Activated T-cell treated with anti-CD3 and anti-CD28 coated beads, Interleukin-2, amount 50 U/mL, for 1 hour (primary cell): ENCODE measurements around the gene LARP4B.

Source experiments
- DNase-seq: peaks from one replicate; pipeline ENCODE4 v3.0.0-alpha.2; 2020

Gene LARP4B

DNA sequence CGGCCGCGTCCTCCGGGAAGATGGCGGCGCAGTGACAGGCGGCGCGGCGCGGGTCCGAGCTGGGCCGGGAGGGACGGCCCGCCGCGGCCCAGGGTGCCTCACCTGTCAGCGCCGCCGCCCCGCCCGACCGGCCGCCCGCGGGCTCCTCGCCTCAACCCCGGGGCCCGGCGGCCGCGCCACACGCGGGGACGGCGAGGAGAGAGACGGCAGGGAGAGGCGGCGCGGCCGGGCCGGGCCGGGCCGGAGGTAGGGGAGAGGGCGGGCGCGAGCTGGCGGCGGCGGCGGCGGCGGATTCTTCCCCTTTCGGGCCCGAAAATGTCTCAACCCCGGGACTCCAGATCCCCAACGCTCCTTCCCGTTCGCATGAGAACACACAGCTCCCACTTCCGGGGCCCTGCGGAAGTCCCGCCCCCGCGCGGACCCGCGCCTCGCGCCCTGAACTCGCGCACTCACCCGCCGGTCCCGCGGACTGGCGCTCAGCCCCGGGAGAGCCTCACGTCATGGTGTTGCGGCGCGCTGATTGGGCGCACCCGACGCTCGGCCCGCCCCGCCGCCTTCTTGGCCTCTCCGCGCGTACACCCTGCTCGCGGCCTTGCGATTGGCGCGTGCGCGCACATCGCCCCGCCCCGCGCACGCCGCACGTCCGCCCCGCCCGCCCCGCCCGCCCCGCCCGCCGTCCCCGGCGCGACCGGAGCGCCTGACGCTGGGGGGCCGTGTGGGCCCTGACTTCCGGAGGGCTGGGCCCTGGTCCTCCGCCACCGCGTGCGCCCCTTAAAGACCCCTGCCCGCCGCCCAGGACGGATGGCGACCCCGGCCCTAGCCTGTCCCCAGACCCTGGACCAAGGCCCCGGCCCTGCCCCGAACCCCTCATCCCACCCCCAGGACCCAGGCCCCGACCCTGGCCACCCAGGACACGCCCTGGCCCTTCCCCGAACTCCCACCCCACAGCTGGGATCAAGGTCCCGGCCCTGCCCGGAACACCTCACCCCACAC lies at the start of gene LARP4B:
LARP4B (minus strand) TSS at position 380 of the 993 bp plus-strand sequence. CDS start 45,984 bp downstream, outside the sequence.
- peak; percentile 98 for DNase-seq

DNA sequence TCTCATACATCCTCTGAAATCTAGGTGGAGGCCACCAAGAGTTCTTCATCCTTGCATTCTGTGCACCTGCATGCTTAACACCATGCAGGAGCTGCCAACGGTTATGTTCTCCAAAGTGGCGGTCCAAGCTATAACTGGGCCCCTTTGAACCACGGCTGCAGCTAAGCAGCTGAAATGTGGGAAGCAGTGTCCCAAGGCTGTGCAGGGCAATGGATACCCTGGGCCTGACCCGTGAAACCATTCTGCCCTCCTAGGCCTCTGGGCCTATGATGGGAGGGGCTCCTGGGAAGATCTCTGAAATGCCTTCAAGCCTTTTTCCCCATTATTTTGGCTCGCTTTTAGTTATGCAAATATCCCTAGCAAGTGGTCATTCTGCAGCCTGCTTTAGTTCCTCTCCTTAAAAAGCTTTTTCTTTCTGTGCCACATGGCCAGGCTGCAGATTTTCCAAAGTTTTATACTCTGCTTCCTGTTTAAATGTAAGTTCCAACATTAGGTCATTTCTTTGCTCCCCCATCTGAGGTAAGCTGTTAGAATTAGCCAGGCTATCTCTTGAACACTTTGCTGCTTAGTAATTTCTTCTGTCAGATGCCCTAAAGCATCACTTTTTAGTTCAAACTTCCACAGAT lies 49.1 kb upstream of the LARP4B start:
- DNase-seq: no peak

DNA sequence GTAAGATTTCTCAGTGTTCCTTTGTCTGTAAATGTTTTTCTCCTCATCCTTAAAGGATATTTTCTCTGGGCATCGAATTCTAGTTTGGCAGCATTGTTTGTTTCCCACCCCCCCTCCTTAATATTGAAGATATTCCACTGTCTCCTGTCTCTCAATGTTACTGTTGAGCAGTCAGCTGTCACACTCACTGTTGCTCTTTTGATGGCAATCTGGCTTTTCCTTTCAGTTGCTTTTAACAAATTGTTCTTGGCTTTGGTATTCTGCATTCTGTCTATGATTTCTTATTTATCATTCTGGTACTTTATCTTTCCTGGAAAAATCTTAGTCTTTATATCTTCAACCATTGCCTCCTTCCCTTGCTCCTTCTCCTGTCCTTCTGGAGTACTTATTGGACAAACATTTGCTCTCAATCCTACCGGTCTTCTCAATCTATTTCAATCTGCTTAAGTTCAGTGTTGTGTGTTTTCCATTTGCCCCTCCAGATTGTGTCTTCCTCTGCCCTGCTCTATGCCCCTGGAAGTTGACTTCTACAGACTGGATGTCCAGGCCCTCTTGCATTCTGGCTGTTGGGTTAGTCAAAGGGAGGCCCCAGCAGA lies 47.4 kb upstream of the LARP4B start:
- no peak for DNase-seq

DNA sequence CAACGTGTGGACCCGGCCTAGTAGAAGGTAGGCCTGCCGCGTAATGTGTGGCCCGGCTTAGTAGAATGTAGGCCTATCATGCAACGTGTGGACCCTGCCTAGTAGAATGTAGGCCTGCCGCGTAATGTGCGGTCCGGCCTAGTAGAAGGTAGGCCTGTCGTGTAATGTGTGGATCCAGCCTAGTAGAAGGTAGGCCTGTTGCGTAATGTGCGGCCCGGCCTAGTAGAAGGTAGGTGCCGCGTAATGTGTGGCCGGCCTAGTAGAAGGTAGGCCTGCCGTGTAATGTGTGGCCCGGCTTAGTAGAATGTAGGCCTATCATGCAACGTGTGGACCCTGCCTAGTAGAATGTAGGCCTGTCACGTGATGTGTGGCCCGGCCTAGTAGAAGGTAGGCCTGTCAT lies 44.8 kb upstream of the LARP4B start:
- DNase-seq: no peak

DNA sequence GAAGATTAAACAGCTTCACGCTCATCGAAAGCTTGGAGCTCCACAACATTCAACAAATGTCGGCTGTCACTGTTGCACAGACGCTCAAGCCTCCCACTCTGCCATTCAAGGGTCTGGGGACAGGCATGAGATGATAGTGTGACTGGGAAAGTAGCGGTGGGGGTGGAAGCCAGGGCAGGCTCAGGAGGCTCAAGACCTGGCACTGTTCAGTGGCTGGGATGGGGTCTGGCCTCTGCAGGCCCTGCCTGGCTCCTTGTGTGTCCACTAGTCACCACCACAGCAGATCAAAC lies 43.2 kb upstream of the LARP4B start:
- DNase-seq: no peak

DNA sequence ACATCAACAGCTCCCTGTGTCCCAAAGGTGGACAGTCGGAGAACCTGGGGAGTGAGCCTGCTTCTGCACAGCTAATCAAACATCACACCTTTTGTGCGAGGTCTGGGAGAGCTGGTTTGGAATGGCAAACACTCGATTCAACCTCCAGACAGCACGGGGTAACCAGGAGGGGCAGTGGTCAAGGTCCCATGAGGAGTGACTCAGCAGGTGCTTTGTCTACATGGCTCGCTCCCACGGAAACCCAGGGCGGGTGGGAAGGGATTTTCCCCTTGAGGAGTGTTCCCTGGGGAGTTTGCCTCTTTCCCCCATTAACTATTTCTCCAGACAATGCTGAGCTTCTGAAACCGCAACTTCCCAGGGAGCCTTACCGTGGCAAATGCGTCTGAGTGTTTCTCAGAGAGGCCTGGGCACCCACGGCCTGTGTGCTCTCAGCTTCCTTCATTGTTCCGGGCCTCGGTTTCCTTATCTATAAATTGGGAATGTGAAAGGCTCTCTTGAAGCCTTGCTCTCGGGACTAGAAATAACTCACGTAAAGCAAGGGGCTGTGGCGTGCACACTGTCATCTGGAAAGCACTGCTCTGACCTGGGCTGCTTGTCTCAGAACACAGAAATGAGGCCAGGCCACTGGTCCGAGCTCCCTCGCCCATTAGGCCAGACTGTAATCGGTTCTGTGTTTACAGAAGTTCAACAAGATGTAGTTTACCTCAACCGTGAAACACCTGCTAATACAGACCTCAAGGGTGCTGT lies 42.7 kb upstream of the LARP4B start:
- no peak for DNase-seq

DNA sequence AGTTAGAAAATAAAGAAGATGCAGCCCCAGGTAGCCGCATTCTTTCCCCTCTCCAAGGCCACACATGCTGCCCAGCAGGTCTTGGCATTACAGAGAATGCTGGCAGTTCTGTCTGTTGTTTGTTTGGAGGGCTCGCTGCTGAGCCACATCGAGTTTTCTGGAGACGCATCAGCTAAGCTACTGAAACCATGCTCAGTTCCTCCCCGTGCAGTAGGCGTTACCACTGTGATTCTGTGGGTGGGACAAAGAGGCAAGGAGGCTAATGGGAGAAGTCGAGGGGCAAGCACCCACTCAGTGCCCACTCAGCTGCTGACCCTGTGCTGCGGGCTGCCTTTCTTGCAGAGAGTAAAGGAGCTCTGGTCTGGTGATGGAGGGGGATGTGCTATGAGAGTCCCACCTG lies 41.3 kb upstream of the LARP4B start:
- DNase-seq: no peak

DNA sequence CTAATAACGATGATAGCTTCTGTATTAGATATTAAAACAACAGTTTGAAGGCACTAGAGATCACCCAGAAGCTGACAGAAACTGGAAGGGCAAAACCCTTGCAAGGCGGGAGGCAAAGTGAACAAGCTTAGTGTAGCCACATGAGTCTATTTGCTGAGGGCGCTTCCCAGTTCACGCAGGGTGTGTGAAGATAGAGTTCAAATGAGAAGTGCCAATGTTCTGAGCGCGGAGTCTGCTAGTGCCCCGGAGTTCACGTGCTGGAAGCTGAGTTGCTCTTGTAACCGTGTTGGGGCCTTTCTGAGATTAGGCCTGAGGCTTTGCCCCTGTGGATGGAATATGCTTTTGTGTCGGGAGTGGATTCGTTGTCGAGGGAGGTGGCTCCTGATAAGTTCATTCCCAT lies 40.1 kb upstream of the LARP4B start:
- no peak for DNase-seq

DNA sequence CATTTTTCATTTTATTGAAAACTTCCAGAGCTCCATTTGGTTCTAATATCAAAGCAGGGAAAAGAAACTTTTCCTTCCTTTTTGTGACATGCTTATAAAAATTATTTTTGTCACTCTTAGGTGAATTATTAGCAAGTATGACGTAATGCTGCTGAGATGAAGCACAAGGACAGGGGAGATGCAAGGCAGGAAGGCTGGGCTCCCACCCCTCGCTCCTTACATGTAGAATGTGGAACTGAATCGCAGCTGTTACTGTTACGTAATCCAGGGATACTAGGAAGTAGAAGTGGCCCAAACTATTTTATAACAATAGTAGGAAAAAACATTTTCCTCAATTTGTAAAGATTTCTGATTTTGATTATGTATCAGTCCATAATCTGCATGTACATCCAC lies 39.6 kb upstream of the LARP4B start:
- no peak for DNase-seq

DNA sequence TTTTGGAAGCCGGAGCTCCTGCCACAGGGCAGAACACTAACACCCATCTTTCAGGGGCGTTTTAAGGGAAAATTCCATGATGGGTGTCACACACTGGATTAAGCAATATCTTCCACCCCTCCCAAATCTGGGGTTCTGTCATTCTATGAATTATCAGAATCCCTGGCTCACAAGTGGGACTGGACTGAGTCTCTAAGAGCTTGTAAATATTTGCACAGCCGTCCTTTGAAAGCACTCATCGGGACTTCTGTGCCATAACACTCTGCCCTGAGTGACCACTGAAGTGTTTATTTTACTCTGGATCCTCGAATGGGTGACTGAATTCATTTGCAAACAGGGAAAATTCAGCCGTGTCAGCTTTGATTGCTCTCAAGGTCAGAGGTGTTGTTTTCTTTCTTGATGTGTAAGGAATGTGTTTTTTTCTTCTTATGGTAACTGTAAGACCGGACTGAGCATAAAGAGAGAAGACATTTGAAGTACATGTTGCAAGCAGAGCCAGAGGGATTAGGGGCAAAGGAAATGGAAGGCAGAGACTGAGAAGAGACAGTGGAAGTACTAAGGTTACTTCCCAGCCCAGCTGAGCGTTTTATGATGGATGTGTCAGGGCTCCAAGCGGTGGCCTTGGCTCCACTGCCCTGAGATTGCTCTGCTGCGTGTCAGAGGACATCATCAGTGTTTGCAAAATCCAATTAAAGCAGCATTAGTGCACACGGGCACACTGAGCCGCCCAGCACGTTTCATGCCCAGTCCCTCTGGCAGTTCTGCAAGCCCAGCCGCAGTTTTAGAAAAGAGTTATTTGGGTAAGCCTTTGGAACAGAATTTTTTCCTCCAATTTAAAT lies 39.0 kb upstream of the LARP4B start:
- DNase-seq: no peak

DNA sequence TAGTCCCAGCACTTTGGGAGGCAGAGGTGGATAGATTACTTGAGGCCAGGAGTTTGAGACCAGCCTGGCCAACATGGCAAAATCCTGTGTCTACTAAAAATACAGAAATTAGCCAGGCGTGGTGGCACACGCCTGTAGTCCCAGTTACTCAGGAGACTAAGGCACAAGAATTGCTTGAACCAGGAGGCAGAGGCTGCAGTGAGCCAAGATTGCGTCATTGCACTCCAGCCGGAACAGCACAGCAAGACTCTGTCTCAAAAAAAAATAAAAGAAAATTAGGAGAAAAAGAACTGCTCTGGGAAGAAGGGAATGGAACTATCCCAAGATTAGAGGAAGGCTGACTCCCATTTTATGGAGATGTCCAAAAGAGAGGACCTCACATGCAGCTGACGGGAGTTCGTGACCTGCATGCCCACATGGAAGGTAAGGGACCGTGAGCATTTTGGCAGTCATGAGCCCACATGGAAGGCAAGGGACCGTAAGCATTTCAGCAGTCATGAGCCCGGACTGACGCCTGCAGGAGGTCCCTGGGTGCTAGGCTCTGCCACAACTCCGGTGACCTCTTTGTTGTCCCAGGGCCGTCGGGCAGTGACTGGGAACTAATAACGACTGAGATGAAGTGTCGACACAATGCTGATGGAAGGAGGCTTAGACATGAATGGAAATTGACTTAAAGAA lies 38.1 kb upstream of the LARP4B start:
- no peak for DNase-seq

DNA sequence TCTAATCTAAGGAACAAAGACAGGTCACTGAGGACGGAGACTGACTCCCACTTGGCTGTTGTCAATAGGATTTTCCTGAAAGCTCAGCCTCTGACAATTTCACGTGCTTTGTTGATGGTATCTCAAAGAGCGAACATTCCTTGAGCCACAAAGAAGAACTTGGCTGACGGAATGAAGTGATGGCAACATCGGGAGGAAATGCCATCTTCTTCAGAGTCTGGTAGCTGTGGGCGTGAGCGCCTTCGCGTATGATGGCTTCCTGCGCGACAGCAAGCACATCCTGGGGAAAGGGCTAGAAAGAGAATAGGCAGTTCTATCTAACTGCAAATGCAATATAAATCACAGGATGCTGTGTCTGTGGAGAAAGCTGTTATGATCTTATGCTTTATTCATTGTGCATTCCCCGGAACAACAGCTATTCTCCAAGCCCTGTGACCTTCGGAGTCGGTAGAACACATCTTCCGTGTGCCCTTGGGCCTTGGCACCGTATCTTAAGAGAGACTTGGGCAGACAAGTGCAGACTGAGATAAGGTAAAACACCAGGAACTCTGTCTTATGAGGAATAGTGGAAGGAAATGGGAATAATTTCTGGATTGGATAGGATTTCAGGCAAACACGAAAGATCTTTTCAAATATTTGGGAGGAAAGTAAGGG lies 37.2 kb upstream of the LARP4B start:
- DNase-seq: no peak

DNA sequence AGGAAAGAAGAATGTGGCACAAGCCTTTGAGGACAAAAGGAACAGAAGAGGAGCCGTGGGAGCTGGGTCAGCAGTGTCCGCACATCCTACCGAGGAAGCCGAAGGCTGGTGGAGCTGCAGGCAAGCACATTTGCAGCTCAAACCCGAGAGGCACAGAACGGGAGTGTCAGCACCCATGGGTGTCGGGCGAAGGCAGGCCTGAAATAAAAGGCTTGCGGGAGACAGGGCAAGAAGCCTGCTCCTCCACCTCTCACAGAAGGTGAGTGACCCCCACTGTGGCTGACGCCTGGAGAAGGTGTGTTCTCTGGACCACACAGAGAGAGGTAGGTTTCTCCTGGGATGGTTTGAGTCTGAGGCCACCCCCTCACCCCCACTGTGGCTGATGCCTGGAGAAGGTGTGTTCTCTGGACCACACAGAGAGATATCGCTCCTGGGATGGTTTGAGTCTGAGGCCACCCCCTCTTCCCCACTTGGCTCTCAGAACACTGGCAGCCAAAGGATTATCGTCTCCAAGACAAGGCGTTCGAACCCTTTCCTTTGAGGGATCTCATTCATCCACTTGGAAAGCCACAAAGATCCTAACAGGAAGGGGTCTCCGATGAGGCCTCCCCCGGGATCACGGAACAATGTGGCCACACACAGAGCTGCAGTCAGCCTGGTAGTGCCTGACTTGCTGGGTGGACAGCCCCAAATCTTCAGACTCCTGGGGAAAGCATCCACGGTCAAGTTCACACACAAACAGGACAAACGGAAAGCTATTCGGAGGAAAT lies 35.1 kb upstream of the LARP4B start:
- no peak for DNase-seq

DNA sequence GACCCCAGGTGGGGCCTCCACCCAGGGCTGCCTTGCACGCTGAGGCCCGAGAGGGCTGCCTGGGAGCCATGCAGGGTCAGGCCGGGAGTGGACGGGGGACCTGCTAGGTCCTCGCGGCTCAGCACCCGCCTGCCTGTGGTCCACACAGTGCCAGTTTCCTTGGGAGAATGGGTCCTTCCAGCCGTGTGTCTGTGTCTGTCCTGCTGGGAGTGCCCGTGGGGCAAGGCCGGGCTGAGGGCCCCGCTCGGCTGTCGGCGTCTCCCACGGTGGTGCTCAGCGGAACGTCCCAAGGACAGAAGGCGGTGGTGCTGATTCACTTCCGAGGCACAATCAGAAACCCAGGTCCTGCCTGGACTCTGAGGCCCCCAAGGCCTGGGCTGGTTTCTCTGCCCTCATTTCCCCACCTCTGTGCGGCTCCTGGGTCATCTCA lies 33.5 kb upstream of the LARP4B start:
- no peak for DNase-seq

DNA sequence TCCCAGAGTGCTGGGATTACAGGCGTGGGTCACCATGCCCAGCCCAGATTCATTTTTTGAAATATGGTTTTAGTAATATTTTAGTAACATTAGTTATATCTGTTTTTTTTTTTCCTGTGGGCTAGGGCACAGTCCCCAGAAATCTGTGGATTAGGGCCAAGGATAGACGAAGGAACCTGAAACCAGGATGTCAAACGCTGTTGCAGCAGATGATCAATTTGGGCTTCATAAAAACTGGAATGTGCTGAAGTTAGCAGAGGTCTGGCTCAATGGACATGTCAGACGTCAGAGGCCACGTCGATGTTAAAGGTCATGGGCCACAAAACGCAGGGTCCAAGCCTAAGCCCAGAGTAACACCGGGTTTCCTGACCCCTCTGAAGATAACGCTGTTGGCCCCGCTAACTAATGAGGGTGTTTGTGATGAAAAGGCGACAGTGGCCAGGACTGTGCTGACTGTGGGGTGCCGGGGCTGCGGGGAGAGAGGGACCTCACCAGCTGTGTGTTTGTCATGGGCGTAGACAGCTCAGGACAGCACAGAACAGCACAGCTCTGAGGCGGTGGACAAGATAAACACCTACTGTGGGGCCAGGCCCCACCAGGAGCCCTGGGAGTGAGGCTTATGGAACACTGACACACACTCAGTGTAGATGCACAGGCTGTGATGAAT lies 32.9 kb upstream of the LARP4B start:
- no peak for DNase-seq

DNA sequence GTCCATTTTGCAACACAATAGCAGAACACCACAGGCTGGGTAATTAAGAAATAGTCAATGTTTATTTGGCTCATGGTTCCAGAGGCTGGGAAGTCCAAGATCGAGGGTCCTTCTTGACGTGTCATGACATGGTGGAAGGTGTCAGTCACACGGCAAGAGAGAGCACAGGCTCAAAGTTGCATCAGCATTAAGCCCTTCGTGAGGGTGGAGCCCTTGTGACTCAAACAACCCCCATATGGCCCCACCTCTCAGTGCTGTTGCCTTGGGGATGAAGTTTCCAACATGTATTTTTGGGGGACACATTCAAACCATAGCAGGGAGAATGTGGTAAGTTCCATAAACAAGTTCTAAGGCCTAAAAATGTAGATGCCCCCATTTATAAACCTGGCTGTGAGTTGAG lies 32.1 kb upstream of the LARP4B start:
- DNase-seq: no peak

DNA sequence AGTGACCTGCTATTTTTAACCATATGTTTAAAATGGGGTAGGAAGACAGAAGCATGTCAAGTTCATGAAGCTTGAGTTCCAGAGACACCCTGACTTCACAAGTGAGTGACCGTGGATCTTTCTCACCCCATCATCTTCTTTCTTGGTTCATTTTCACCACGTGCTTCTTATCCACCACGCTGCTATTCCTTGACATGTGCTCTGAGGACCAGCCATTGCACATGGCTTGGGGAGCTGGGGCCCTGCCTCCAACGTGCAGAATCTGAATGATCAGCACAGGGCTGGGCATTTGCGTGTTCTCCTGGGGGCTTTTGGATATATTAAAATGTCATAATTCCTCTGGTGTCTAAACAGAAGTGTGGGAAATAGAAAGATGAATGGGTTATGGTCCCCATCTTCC lies 31.7 kb upstream of the LARP4B start:
- no peak for DNase-seq

DNA sequence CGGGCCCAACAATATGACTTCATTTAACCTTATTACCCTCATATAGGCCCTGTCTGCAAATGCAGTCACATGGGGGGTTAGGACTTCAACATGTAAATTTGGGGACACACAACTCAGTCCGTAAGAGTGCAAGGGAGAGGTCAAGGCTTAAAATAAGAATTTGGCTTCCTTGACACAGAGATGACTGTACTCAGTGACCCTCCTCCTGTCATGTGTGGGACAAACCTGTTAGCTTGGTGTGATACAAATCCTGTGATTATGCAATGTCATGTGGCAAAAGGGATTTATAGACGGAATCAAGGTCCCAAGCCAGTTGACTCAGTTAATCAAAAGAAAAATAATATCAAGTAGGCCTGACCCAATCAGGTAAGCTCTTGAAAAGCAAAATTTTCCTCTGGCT lies 30.8 kb upstream of the LARP4B start:
- DNase-seq: no peak

DNA sequence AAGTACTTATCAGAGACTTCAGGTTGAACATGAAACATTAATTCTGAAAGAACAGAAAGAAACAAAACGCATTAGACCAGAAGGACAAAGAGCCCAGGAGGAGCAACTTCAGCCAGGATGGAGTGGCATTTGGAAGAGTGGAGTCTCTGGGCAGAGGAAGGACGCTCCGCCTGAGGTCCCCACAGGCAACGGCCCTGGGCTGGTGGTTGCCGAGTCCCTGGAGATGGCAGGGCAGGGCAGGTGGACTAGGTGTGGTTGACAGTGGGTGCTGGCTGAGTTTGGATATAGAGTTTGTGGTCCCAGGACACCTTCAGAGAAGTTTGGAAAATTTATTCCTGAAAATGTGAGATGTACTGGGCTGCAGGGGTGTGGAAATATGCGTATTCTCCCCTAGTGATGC lies 27.4 kb upstream of the LARP4B start:
- DNase-seq: no peak

DNA sequence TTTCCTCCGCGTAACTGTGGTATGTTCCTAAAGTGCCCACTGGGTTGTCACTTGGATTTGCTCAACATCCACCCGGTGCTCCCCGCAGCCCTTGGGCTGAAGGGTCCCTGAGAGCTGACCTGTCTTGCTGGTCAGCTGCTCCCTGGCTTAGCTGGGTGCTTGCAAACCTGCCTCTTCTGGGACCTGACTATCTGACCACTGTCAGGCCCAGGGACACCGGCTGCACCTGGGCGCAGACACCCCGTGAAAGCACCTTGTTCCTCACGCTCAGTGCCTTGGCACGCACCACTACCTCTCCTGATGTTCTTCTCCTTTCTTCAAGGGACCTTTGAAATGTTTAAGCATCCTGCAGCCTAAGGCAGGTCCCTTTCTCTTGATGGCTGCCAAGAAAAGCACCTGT lies 26.6 kb upstream of the LARP4B start:
- DNase-seq: no peak
